GM19193 (cell line): ENCODE measurements around the gene PTGDR2.

Experiments
- POLR2A ChIP-seq: IDR thresholded peaks from 4 replicates; pipeline ENCODE4 v1.6.1; 2011; ENCODE audit not compliant: insufficient read depth, insufficient read length; ENCODE audit errors: extremely low read depth

Gene PTGDR2

GRCh38 chr11:60879971-60880588, 24.3 kb upstream of the PTGDR2 start:
- no peak for TF ChIP-seq POLR2A

GRCh38 chr11:60879104-60879503, 23.4 kb upstream of the PTGDR2 start:
- TF ChIP-seq POLR2A: no peak

- no peak for TF ChIP-seq POLR2A
Measured at GRCh38 chr11:60878245-60879101, 22.7 kb upstream of the PTGDR2 start.

GRCh38 chr11:60876168-60876485, 20.4 kb upstream of the PTGDR2 start:
- TF ChIP-seq POLR2A: no peak

- TF ChIP-seq POLR2A: no peak
Measured at GRCh38 chr11:60875366-60876167, 19.8 kb upstream of the PTGDR2 start.

GRCh38 chr11:60874421-60875365, 18.9 kb upstream of the PTGDR2 start:
- TF ChIP-seq POLR2A: no peak

GRCh38 chr11:60873533-60873932, 17.8 kb upstream of the PTGDR2 start:
- TF ChIP-seq POLR2A: no peak

- no peak for TF ChIP-seq POLR2A
Measured at GRCh38 chr11:60872961-60873524, 17.3 kb upstream of the PTGDR2 start.

- TF ChIP-seq POLR2A: no peak
Measured at GRCh38 chr11:60872124-60872960, 16.6 kb upstream of the PTGDR2 start.

- TF ChIP-seq POLR2A: no peak
Measured at GRCh38 chr11:60871378-60872061, 15.8 kb upstream of the PTGDR2 start.

GRCh38 chr11:60870733-60871377, 15.1 kb upstream of the PTGDR2 start:
- no peak for TF ChIP-seq POLR2A

- TF ChIP-seq POLR2A: no peak
Measured at GRCh38 chr11:60870276-60870675, 14.5 kb upstream of the PTGDR2 start.
